SK-MEL-5 (cell line): Measurements from ENCODE around the gene SPIN2A. TPM values are rescaled to one million over a fixed set of nuclear protein-coding genes. Genes with fewer than 3 reads are reported as not detected.
"Not testable (repeated sequence)": the region's sequence is repeated elsewhere in the genome, so short reads cannot be mapped to it uniquely, and the experiment has no call there.

Experiments
- DNase-seq: peaks from one replicate; pipeline ENCODE4 v3.0.0-alpha.2; 2016; ENCODE audit warnings: low read depth, low spot score
- in situ Hi-C: cut with HindIII; loops from 2 replicates; pipeline ENCODE4 v1.10.0; 2016; ENCODE audit warnings: low sequenced_read_pairs, high pct_unique_total_duplicates, low pct_unique_long_range_greater_than_20kb
- total RNA-seq: library from RNA; depleted of rRNA; stranded (reverse); fragments of >200 nt; shearing (Covaris generic); gene quantifications from 2 replicates; pipeline ENCODE4 v1.2.3, GENCODE V29; 2014; rRNA removed

SPIN2A gene
- total RNA-seq, 1 experiment from 2014 or later, result 0.26 TPM

DNA sequence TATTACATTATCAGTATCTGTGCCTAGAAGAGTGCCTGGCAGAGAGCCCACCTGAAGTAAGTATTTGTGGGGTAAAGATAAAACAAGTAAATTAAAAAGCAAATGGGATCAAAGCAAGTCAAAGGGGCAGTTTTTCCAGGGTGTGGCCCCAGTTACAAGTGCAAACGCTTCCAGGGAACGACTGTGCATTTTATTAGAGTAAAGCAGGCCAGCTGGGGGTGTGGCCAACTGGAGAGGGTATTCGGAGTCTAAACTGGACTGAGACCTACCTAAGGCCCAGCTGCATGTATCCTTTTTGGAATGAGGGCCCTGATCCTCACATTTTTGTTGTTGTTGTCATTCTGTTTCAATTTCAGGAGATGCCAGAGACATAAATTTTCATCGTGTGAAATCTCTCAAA is 19.6 kb downstream of the SPIN2A start:
- DNase-seq, in situ Hi-C loops: not testable (repeated sequence)

- no peak for DNase-seq
- in situ Hi-C loops, result no loop called here
These were observed 32.2 kb downstream of the SPIN2A start for GRCh38 chrX:57104921-57105398.

DNA sequence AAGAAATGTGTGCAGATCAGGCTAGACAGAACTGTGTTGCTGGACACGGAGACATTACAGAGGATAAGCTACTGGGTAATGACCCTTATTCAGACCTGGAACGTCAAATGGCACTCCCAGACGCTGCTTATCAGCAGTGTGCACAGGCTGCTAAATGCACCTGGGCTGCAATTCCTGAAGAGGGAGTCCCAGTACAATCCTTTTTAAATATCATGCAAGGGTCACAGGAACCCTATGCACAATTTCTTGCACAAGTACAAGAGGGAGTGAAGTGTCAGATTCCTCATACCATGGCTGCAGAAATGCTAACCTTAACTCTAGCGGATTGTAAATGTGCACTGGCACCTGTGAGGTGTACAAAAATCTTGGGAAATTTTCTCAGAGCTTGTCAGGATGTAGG is 32.8 kb downstream of the SPIN2A start:
- peak; percentile 0 for DNase-seq
- in situ Hi-C loops, result no loop called here

GRCh38 chrX:57103489-57103888 is 33.7 kb downstream of the SPIN2A start:
- in situ Hi-C loops, result no loop called here
- DNase-seq, result no peak

- DNase-seq, result peak; percentile 13
- in situ Hi-C loops, result not testable (repeated sequence)
These were observed 34.3 kb downstream of the SPIN2A start for GRCh38 chrX:57102918-57103317.

Other genes with a start within 250 kb of the SPIN2A start
- gene SPIN3, start 141.9 kb downstream of the SPIN2A start, total RNA-seq, result 14.5 and 15.4 TPM in 2 replicates
- gene SPIN2B, start 15.8 kb downstream of the SPIN2A start, total RNA-seq, result 7.0 and 9.5 TPM in 2 replicates
- gene FAAH2, start 149.3 kb upstream of the SPIN2A start, total RNA-seq, result not detected in 2 replicates